Islet of Langerhans (tissue), 1 donor: ENCODE data around the gene TRIM62.
"Not testable (repeated sequence)": the region's sequence is repeated elsewhere in the genome, so short reads cannot be mapped to it uniquely, and the experiment has no call there.

ENCODE experiments used
- FAIRE-seq: peaks from one replicate; lab custom pipeline; 2011; peaks lifted over from hg19 to GRCh38; lab: Jason Lieb, UNC

TRIM62 gene

DNA sequence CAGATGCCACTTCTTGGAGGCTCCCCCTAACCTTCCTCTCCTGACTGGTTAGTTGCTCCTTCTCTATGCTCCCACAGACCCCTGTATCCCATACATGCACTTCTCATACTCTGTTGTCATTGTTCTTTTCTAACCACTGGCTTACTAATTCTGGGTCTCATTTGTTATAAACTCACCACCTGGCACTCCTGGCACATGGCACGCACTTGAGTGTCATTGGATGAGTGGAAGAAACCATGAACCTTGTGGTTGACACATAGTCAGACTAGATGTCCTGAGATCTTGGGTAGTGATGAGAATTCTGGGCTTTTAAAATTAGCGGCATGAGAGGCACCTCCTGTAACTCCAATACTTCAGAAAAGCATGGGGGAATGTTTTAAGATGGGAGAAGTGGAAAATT lies 49.3 kb downstream of the TRIM62 start:
- FAIRE-seq, result no peak

DNA sequence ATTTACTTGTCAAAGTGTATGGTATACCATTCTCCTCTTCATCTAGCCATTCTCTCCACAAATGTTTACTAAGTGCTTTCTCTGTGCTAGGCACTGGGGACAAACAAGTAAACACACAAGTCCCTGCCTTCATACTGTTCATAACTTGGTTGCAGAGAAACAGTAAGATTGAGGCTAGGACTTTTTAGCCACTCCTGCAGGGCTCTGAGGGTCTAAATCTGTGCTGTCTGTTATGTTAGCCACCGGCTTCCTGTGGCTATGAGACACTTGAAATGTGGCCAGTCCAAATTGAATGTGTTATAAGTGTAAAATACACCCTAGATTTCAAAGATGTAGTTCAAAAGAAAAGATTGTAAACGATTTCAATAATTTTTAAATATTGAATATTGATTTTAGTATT lies 50.7 kb downstream of the TRIM62 start:
- no peak for FAIRE-seq

DNA sequence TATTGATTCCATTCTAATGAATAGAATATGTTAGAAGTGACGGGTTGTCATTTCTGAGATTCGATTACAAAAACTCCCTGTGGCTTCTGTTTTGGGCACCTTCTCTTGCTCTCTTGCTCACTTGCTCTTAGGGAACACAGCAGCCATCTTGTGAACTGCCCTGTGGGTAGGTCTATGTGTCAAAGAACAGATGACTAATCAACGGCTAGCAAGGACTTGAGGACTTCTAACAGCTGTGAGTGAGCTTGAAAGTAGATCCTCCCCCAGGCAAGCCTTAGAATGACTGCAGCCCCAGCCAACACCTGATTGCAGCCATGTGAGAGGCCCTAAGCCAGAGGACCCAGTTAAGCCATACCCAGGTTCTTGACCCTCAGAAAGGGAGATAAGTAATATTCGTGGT lies 51.5 kb downstream of the TRIM62 start:
- FAIRE-seq, result no peak

DNA sequence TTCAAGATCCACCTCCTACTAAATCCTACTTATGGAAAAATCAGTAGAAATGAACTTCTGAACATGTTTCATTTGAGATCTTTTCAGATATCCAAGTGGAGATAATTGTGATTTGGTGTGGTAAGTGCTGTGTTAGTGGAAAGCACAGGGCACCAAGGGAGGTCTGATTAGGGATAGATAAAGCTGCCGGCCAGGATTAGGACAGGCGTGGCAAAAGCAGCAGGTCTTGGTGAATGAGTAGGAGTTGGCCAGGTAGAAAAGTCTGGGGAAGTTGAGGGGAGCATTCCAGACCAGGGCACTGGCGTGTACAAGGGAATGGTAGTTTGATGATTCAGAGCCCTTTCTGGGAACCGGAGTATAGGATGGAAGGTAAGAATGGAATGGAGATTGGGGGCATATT lies 53.1 kb downstream of the TRIM62 start:
- FAIRE-seq, result no peak

DNA sequence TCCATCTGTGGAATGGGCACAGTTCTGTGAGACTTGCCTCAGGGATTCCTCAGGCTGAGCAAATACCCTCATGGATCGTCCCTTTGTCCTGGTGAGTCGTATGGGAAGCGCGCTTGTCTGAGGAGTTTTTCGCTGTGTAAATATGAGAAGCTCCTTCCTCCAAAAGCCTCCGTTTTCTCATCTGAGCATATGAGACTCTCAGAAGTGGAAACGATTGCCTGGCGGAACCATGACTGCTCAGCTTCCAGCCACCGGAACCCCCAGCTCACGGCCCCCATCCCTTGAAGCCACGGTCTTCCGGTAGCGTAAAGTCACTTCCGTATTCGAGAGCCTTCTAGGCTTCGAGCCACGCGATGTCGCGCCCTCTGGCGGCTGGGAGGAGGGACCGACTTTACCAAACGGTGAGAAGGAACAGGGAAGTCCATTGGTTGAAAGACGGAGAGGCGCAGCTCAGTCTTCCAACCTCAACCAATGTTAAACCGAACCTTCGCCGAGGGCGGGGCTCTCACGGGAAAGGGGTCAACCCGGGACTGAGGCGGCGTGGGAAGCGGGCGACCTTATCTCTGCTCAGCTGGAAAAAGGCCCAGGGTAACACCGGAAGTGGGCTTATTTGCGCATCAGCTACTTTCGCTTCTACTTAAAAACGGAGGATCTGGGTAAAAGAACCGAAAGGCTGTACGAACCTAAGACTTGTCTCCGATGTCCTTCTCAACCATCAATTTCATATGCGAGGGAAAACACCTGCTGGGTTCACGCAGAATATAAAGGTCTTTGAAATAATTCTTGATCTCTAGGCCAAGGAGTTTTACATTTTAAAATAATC lies 54.6 kb downstream of the TRIM62 start:
- FAIRE-seq, result peak; percentile 98

DNA sequence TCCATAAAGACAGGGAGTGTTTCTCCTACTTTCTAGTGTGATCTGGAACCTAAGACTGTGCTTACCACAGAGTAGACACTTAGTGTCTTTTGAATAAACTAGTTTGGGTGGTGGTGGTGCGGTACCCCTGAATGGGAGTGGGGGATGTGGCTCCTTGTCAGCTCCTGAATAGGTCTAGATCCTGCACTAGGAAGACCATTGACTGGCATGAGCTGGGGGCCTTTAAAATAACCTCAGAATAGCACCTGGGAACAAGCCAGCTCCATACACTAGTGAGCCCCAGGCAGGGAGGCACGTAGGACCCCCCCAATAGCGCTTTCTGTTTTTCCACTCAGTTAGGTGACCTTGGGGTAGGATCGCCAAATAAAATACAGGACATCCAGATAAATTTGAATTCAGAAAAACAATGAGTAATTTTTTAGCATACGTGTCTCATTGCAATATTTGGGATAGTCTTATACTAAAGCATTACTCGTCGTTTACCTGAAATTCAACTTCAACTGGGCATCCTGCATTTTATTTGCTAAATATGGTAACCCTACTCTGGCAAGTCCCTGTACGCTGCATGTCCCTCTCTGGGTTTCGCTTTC lies 55.3 kb downstream of the TRIM62 start:
- no peak for FAIRE-seq

DNA sequence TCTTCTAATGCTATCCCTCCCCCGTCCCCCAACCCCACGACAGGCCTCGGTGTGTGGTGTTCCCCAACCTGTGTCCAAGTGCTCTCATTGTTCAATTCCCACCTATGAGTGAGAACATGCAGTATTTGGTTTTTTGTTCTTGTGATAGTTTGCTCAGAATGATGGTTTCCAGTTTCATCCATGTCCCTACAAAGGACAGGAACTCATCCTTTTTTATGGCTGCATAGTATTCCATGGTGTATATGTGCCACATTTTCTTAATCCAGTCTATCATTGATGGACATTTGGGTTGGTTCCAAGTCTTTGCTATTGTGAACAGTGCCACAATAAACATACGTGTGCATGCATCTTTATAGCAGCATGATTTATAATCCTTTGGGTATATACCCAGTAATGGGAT lies 57.2 kb downstream of the TRIM62 start:
- FAIRE-seq, result not testable (repeated sequence)

DNA sequence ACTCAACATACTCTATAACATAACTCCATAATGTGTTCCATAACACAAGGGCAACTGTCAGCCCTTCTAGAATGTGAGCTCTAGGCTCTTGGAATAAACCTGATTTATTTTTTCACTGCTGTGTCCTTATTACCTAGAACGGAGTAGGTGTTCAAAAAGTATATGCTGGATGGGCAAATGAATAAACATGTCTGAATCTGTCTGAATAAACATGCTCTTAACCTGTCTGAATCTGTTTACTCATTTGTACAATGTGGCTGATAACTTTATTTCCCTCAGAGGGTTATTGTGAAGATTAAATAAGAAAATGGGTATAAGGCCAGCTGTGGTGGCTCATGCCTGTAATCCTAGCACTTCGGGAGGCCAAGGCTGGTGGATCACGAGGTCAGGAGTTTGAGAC lies 58.6 kb downstream of the TRIM62 start:
- FAIRE-seq, result no peak

DNA sequence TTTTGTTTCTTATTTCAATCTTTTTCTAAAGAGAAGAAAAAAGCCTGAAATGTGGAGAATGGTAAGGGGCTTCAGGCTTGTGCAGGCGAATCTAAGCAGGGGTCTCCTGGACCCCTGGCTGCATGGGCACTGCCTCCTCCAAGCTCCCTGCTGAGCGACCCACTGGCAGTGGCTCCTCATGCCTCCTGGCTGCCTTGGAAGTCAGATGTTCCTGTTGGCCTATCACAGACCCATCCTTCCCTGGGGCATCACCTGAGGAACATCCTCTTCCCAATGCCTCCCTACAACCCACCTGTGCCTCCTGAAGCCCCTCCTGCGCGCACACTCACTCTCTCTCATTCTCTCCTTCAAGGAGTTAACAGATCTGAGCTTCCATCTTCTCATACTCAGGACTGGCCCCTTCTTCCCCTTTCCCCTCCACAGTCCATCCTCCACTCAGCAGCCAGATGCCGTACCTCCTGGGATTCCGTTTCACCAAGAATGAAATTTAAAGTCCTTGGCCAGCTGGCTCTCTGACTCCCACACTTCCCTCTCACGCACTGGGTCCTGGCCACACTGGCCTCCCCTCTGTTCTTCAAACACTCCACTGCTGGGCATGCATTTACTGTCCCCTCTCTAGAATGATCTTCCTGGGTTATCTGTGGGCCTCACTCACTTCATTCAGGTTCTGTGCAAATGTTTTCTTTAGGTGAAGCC lies 59.2 kb downstream of the TRIM62 start:
- no peak for FAIRE-seq

DNA sequence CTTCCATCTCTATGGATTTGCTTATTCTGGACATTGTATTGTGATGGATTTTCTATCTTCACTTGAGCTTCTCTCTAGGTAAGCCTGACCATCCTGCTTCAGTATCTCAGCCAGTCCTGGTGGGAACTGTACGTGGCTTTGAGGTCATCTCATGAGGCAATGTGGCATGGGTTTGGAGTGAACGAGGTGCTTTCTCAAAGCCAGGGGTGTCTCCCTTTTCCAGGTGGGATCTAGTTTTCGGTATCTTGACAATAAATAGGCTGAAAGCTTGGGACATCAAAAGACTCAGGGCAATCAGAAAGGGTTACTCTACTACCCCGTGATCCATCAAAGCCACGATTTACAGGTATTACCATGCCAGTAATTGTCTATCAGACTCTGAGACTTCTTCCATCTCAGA lies 60.1 kb downstream of the TRIM62 start:
- no peak for FAIRE-seq

DNA sequence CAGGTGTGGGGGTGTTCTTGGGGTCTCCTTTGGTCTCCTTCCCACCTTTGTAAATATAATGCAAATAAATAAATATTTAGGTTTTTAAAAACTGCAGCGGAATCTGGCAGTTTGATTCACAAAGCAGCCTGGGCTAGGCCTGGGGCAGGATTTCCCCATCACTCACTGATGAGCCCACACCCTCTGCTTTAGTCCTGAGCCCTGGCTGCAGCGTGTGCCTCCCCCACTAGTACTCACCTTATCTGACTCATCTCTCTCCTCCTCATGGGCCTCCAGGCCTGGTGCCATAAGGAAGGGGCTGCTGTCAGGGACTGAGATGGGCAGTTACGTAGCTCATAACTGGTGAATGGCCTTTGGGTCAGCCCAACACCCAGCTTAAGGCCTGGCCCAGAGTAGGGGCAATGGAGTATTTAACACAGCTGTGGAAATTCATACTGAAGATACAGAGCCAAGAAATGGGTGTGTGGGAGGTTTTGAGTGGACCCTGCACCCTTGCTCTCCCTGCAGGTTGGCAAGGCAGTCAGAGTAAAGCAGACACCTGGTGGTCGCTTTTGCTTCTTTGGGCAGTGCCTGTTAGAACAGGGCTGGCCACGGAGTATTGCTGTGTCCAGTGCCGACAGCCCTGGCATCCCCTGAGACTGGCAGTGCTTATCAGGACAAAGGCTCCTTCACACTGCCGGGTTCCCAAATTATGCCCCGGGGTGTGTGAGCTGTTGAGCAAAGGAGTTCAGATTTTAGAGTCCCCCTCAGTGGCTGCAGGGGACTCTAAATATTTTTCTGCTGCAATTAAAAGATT lies 61.2 kb downstream of the TRIM62 start:
- no peak for FAIRE-seq

DNA sequence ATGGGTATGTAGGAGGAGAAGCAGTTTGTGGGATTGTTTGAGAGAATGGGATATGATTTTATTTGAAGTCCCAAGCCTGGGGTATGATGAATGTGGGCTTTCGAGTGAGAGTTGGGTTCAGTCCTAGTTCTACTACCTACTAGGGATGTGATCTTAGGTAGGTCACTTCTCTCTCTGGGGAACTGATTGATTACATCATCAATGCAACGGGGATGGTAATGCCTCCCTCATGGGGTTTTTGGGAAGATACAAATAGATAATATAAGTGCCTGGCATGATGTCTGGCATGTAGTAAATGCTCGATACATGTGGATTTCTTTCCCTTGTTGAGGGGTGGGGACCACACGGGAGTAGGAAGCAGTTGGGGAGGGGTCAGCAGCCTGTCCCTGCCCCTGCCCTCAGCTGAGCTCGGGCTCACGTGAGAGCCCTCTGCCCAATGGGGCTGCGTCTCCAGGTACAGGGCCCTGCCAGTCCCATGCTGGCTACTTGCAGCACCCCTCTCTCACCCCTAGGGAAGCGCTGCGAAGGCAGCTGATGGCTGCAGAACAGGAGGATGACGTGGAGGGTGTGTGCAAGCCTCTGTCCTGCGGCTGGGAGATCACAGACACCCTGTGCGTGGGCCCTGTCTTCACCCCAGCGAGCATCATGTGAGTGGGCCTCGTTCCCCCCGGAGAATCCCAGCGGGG lies 62.2 kb downstream of the TRIM62 start:
- no peak for FAIRE-seq

DNA sequence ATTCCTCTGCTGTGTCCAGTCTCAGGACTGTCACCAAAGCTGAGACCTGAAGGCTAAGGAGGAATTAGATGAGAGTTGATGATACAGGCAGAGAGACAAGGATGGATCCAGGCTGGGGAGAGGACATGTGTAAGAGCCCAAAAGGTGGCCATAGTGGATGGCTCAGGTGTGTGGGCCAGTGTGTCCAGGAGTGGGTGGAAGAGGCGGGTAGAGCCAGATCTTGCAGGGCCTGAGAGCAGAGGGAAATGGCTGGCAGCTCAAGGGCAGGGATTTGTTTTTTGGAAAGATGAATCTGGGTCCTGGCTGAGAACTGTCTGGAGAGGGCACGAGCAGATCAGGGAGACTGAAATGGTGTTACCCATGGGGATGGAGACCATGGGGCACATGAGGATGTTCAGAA lies 62.8 kb downstream of the TRIM62 start:
- FAIRE-seq, result no peak

DNA sequence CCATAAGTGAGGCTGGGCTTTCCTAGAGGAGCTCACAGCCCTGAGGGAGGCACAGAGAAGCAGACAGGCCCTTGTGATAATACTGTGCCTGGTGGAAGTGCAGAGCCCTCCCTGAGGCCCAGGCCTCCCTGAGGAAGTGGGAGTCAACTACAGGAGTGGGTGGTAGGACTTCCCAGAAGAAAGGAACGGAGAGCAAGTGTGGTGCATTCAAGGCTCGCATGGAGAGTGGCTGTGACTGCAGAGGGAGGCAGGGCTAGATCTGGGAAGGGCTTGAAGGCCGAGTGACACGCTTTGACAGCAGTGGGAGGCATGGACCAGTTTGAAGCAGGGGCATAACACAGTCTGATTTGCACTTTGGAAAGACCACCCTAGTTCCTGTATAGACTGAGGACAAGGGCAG lies 63.6 kb downstream of the TRIM62 start:
- no peak for FAIRE-seq

DNA sequence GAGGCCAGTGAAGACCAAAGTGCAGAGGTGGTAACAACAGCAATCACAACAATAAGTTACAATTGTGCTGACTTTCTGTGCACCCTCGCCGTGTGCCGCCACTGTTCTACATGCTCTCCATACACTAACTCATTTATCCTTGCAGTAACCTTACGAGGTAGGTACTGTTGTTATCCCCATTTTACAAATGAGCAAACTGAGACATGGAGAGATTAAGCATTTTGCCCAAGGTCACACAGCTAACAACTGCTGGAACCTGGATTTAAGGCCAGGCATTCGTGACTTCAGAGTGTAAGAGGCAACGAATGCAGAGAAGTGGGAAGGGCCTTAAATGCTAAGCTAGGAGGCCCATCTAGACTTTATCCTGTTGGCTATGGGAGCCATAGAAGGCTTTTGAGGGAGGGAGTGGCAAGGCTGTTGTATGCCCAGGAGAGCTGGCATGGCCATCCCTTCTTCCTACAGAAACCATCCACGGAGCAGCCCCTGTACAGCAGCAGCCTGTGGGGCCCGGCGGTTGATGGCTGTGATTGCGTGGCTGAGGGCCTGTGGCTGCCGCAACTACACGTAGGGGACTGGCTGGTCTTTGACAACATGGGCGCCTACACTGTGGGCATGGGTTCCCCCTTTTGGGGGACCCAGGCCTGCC lies 64.3 kb downstream of the TRIM62 start:
- no peak for FAIRE-seq

DNA sequence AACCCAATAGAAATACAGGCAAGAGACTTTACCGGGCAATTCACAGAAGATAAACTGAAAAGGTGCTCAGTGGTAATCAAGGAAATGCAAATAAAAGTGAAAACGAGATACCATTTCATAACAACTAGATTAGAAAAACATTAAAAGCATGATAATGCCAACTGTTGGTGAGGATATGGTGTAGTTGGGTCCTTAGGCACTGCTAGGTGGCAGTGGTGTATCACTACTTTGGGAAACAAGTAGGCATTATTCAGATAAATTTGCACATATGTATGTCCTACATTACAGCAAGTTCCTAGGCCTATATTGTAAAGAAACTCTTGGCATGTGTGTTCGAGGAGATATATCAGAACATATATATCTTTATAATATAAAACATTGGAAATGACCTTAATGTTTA lies 69.9 kb downstream of the TRIM62 start:
- no peak for FAIRE-seq

DNA sequence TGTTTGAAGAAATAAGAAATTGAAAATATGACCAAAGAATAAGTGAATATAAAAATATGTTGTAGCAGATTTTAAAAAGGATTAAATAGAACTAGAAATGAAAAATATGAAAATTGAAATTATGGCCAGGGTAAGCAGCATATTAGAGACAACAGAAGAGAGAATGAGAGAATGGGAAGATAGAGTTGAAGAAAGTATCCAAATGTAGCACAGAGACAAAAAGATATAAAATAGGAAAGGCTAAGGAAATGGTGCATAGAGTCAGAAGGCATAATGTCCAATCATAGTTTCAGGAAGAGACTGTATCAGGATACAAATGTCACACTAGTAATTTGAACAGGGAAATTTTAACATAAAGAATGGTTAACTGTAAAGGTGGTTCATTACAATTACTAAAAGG lies 71.4 kb downstream of the TRIM62 start:
- FAIRE-seq, result no peak

DNA sequence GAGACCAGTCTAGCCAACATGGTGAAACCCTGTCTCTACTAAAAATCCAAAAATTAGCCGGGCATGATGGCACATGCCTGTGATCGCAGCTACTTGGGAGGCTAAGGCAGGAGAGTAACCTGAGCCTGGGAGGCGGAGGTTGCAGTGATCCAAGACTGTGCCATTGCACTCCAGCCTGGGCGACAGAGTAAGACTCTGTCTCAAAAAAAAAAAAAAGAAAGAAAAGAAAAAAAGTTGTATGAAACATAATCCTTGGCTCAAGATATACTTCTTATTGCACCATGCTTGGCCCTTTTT lies 81.8 kb downstream of the TRIM62 start:
- not testable (repeated sequence) for FAIRE-seq

DNA sequence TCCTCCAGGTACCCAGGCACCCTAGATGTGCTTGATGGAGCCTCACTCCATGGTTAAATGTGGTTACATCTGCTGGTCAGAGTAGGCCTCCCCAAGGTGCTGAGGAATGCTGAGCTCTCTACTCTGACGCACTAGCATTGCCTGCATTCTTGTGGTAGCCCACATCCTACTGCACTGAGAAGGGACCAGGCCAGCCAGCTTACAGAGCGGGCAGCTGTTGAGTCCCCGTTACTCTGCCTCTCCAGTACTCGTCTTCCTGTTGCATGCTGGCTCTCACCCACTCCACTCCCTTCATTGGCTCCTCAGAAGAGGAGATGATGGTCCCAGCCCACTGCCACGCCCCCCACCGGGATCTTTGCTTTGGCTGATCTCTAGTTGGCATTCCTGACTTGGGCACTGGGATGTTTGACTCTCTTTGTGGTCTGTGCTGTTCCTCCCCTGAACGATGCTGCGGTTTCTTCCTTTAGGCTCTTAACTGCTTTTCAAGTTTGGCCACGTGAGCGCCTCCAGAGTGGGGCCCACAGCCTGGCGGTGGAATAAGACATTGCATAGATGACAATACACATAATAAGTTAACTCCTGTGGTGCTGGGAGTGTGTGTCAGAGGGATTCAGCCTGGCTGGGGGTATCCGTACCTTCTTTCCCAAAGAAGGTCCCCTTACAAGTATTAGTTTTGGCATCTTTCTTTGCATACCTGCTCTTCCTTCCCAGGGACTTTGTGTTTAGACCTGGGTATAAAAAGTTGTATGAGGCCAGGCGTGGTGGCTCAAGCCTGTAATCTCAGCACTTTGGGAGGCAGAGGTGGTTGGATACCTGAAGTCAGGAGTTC lies 82.3 kb downstream of the TRIM62 start:
- no peak for FAIRE-seq

DNA sequence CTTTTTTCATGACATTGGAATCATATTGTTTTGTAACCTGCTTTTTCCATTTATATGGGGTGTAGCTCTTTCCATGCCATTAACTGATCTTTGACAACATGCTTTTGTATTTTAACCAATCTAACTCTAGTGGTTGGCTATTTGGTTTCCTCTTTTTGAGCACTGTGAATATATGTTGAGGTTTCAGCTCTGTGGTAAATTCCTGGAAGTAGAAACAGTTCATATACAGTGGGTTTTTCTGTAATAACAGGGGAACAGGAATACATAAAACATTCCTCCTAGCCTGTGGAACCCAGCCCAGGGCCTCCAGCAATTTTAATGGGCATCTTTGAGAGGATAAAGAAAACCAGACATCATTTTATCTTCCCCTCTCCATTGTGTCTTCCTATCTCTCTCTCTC lies 83.5 kb downstream of the TRIM62 start:
- no peak for FAIRE-seq

DNA sequence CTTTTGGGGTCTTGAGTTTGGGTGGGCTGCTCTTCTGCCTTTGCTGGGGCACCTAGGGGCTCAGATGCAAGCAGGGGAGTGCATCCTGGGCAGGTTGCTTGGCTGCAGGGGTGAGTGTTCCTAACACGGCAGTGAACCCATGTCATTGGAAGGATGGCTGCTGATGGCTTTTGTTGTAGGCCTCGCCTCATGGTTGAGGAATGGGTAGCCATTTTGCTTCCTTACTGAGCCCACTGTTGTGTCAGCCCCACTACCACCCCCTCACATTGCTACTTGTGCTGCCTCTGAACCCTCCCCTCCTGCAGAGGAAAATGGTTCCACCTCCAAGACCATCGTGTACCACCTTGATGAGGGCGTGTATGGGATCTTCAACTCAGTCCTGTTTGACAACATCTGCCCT lies 84.1 kb downstream of the TRIM62 start:
- FAIRE-seq, result no peak
